HG03342 (cell line): ENCODE measurements around the gene POLR1G.

Experiments used
- ATAC-seq: cut with Tn5 transposase; IDR thresholded peaks from one replicate; pipeline ENCODE4 v1.9.1; 2021; ENCODE audit warnings: mild to moderate bottlenecking, moderate library complexity; ENCODE audit not compliant: unreplicated experiment

POLR1G gene

GRCh38 chr19:45443462-45444317, 37.2 kb downstream of the POLR1G start:
- no peak for ATAC-seq

GRCh38 chr19:45444318-45445041, 38.0 kb downstream of the POLR1G start:
- ATAC-seq, result peak; percentile 47

- no peak for ATAC-seq
Measured at GRCh38 chr19:45445139-45445538, 38.7 kb downstream of the POLR1G start.

DNA sequence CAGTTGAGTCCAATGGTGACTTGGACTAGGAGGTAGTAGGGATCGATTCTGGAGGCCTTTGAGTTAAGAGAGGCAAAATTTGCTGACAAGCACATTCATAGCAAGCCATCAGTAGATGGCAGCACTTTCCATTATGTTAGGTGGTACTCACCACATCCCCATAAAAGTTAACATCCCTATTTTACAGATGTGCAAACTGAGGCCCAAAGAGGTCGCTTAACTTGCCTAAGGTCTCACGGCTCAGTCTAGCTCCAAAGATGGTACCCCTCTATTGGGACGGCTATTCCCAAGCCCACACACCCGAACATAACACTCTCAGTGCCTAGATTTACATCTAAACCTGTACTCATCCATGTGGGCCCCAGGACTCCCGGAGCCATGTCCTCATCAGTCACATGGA, 39.9 kb downstream of the POLR1G start:
- ATAC-seq, result no peak

- no peak for ATAC-seq
Measured at GRCh38 chr19:45446944-45447343, 40.5 kb downstream of the POLR1G start.

- no peak for ATAC-seq
Measured at GRCh38 chr19:45448425-45448756, 41.9 kb downstream of the POLR1G start.

- ATAC-seq, result no peak
Measured at GRCh38 chr19:45448887-45449299, 42.4 kb downstream of the POLR1G start.

GRCh38 chr19:45450012-45450333, 43.5 kb downstream of the POLR1G start:
- ATAC-seq, result no peak

DNA sequence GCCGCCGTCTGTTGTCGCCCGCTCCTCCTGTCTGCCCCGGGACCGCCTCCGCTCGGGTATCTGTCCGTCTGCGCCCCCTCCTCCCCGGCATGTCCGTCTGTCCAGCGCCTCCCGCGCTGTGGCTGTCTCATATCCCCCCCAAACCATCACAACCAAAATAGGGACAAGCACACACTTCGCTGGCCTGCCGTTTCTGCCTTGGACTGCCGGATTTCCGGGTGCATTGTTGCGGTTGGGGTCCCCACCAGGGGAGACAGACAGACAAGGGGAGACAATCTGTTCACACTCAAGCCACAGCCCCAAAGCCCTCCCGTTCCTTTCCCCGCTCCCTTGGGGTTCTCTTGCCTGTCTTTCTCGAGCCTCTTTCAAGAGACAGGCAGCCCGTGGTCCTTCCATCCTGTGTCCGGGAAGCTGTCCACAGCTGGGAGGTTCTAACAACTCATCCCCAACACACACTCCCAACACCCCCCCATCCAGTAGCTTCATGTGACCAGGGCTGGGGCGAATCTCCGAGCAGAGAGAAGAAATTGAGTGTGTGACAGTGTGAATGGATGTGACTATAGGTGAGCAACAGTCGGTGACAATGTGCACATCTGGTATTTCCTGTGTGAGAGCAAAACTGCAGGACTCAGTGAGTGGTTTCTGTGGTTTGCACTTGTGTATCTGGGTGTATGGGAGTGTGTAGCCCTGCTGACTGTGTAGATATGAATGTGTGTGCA, 44.8 kb downstream of the POLR1G start:
- ATAC-seq, result no peak

- no peak for ATAC-seq
Measured at GRCh38 chr19:45451850-45452387, 45.5 kb downstream of the POLR1G start.

- no peak for ATAC-seq
Measured at GRCh38 chr19:45455707-45456499, 49.5 kb downstream of the POLR1G start.

- ATAC-seq, result no peak
Measured at GRCh38 chr19:45456500-45456815, 50.0 kb downstream of the POLR1G start.

DNA sequence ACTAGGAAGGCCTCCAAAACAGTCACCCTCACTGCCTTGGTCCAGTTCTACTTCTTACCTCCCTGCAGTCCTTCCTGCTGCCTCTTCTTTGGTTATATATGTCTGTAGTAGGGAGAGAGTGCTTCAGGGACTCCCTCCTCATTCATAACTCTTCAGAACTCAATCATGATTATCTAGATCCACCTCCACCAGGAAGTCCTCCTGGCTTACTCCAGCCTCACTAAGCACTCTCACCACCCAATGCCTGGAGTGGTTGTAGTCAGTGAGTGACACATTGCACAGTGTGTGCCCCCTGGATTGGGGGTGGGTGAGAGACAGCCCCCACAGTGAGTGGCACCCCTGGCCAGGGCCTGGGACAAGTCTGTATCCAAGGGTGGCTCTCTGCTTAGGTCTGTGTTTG, 51.3 kb downstream of the POLR1G start:
- no peak for ATAC-seq
